GM18498 (cell line): ENCODE data around the gene PDE1A.
"Not testable (repeated sequence)": the region's sequence is repeated elsewhere in the genome, so short reads cannot be mapped to it uniquely, and the experiment has no call there.

Source experiments
- ATAC-seq: cut with Tn5 transposase; IDR thresholded peaks from one replicate; pipeline ENCODE4 v1.9.1; 2021; ENCODE audit warnings: mild to moderate bottlenecking, moderate library complexity; ENCODE audit not compliant: unreplicated experiment

PDE1A gene

GRCh38 chr2:182410120-182410519 is 16.7 kb downstream of the PDE1A start:
- ATAC-seq: no peak

GRCh38 chr2:182406221-182406620 is 20.6 kb downstream of the PDE1A start:
- no peak for ATAC-seq

- ATAC-seq: no peak
Observed at GRCh38 chr2:182404975-182405561, 21.8 kb downstream of the PDE1A start.

GRCh38 chr2:182404092-182404491 is 22.7 kb downstream of the PDE1A start:
- no peak for ATAC-seq

GRCh38 chr2:182393270-182393760 is 33.5 kb downstream of the PDE1A start:
- no peak for ATAC-seq

GRCh38 chr2:182391443-182391842 is 35.4 kb downstream of the PDE1A start:
- ATAC-seq: no peak

- not testable (repeated sequence) for ATAC-seq
Observed at GRCh38 chr2:182386267-182386880, 40.5 kb downstream of the PDE1A start.

- no peak for ATAC-seq
Observed at GRCh38 chr2:182384860-182385259, 42.0 kb downstream of the PDE1A start.

- no peak for ATAC-seq
Observed at GRCh38 chr2:182381225-182381624, 45.6 kb downstream of the PDE1A start.

GRCh38 chr2:182379241-182379640 is 47.6 kb downstream of the PDE1A start:
- ATAC-seq: no peak

GRCh38 chr2:182378759-182379158 is 48.1 kb downstream of the PDE1A start:
- ATAC-seq: no peak

GRCh38 chr2:182377467-182377866 is 49.4 kb downstream of the PDE1A start:
- ATAC-seq: no peak

- ATAC-seq: no peak
Observed at GRCh38 chr2:182375862-182376261, 51.0 kb downstream of the PDE1A start.

GRCh38 chr2:182372661-182373060 is 54.2 kb downstream of the PDE1A start:
- ATAC-seq: no peak

GRCh38 chr2:182368996-182369395 is 57.8 kb downstream of the PDE1A start:
- no peak for ATAC-seq

- no peak for ATAC-seq
Observed at GRCh38 chr2:182368446-182368845, 58.4 kb downstream of the PDE1A start.

GRCh38 chr2:182367401-182367800 is 59.4 kb downstream of the PDE1A start:
- ATAC-seq: no peak

GRCh38 chr2:182366628-182367027 is 60.2 kb downstream of the PDE1A start:
- ATAC-seq: no peak

- ATAC-seq: no peak
Observed at GRCh38 chr2:182365855-182366254, 61.0 kb downstream of the PDE1A start.

- no peak for ATAC-seq
Observed at GRCh38 chr2:182361477-182361876, 65.4 kb downstream of the PDE1A start.

- no peak for ATAC-seq
Observed at GRCh38 chr2:182360663-182361260, 66.1 kb downstream of the PDE1A start.

- no peak for ATAC-seq
Observed at GRCh38 chr2:182359990-182360662, 66.7 kb downstream of the PDE1A start.
